Right lobe of liver (tissue), 4 donors: ENCODE data around the gene DMBX1.

Experiments used
- POLR2A ChIP-seq: fragments of 450-650 bp; IDR thresholded peaks from one replicate; pipeline ENCODE4 v1.6.1; 2017; ENCODE audit warnings: antibody characterized with exemption, mild to moderate bottlenecking
- TF ChIP-seq, protein P1 (sequence below), 4 donors: fragments of 200-600 bp in 3 of 4; fragments of 450-650 bp in 1 of 4; IDR thresholded peaks; one replicate each; pipeline versions ENCODE4 v1.5.1 to v1.8.0; 2016 to 2022; ENCODE audit warnings: antibody characterized with exemption in 4 of 4, mild to moderate bottlenecking in 2 of 4
- donor health status: DM: no; HTN: no; CAD: no.
- donor health status: DM: no; HTN: no; CAD: no.
- donor health status: DM: no; HTN: yes; CAD: no.

DNA sequence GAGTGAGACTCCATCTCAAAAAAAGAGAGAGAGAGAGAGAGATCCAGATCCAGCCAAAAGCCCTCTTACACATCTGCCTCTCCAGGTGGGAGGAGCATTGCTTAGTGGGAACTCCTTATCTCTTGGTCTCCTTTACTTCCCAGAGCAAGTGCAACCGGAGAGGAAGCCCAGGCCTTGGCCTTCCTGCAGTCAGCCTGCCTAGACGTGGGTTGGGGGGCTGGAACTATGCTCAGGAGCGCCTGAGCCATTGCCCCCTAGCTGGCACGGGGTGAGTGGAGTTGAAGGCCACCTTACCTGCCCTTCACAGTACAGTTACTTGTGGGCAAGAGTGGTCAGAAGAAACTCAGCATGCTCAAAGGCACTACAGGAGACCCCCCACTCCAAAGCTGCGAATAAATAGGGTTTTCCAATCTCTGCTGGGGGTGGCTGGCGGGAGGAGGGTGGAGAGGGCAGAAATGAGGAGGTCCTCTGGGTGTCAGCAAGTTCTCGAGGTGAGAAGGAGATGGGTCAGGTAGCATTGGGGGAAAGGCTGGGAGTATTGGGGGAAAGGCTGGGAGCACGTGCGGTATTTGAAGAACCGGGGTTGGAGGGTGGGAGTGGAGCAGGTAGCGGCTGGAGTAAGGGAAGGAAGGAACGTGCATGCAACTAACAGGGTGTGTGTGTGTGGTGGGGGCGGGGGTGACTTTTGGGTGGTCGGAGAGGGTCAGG lies 4.7 kb upstream of the DMBX1 start:
- TF ChIP-seq POLR2A: no peak
- TF ChIP-seq, protein P1, sequence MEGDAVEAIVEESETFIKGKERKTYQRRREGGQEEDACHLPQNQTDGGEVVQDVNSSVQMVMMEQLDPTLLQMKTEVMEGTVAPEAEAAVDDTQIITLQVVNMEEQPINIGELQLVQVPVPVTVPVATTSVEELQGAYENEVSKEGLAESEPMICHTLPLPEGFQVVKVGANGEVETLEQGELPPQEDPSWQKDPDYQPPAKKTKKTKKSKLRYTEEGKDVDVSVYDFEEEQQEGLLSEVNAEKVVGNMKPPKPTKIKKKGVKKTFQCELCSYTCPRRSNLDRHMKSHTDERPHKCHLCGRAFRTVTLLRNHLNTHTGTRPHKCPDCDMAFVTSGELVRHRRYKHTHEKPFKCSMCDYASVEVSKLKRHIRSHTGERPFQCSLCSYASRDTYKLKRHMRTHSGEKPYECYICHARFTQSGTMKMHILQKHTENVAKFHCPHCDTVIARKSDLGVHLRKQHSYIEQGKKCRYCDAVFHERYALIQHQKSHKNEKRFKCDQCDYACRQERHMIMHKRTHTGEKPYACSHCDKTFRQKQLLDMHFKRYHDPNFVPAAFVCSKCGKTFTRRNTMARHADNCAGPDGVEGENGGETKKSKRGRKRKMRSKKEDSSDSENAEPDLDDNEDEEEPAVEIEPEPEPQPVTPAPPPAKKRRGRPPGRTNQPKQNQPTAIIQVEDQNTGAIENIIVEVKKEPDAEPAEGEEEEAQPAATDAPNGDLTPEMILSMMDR (IDR thresholded peaks at IDR 0.05): no peak
